ENCODE measurements around the gene SLC26A11. TPM values are rescaled to one million over a fixed set of nuclear protein-coding genes. Genes with fewer than 3 reads are reported as not detected.

The SLC26A11 gene
- total RNA-seq, 4 donors from 2014 or later: 25.1 to 65.3 (median 31.7) TPM

- Histone ChIP-seq H3K4me1 (no peaks in the 10 kb centered on the region), H3K4me3 (replicated peaks in 1 of 3) (no peak overlapping the region), H3K27ac (no peak overlapping the region), H3K36me3 (peaks cover 27 to 28% of the 10 kb centered on the region in 2 donors), H3K9me3 (no peaks in the 10 kb centered on the region), H3K27me3 (no peaks in the 10 kb centered on the region)
- TF ChIP-seq POLR2A (IDR thresholded peaks at IDR 0.05) (no peak), CTCF (IDR thresholded peaks at IDR 0.05) (no peak)
- intact Hi-C loops (cut with DNase I): no loop called here
- no peak for DNase-seq
- WGBS, 2 donors: 100% methylated on average over 2 to 4 of the region's 17 CpGs
Measured at GRCh38 chr17:80213643-80213975, 6.6 kb upstream of the SLC26A11 start.

- Histone ChIP-seq H3K4me1 (peaks cover under 1 to 1% of the 10 kb centered on the region in 2 donors), H3K27me3 (no peaks in the 10 kb centered on the region), H3K9me3 (no peaks in the 10 kb centered on the region), H3K27ac (no peak overlapping the region), H3K4me3 (replicated peaks in 1 of 3) (no peak overlapping the region), H3K36me3 (peaks cover 23 to 28% of the 10 kb centered on the region in 2 donors)
- no peak for TF ChIP-seq POLR2A (IDR thresholded peaks at IDR 0.05)
- TF ChIP-seq CTCF (IDR thresholded peaks at IDR 0.05): no peak
- WGBS, 2 donors: 94 to 95% methylated on average over 33 to 37 of the region's 48 CpGs
- no peak for DNase-seq
- intact Hi-C loops (cut with DNase I): no loop called here
Measured at GRCh38 chr17:80214012-80214877, 6.0 kb upstream of the SLC26A11 start.

- Histone ChIP-seq H3K27me3 (no peaks in the 10 kb centered on the region), H3K27ac (no peak overlapping the region), H3K4me3 (replicated peaks in 1 of 3) (no peak overlapping the region), H3K36me3 (peaks cover 22 to 28% of the 10 kb centered on the region in 2 donors), H3K4me1 (peaks cover 6 to 7% of the 10 kb centered on the region in 2 donors), H3K9me3 (no peaks in the 10 kb centered on the region)
- WGBS, 2 donors: 95% methylated on average over 8 of the region's 17 CpGs; no CpG with 5 or more reads in 1 of the 2 donors
- intact Hi-C loops (cut with DNase I): loop anchor here (5.0 kb wide), 1 partner anchor 68 kb away; the partner anchor contains the start of gene EIF4A3
- TF ChIP-seq POLR2A (IDR thresholded peaks at IDR 0.05): no peak
- no peak for TF ChIP-seq CTCF (IDR thresholded peaks at IDR 0.05)
- no peak for DNase-seq
Measured at GRCh38 chr17:80214878-80215210, 5.4 kb upstream of the SLC26A11 start.

GRCh38 chr17:80216473-80217456 is 3.5 kb upstream of the SLC26A11 start:
- no peak for TF ChIP-seq POLR2A (IDR thresholded peaks at IDR 0.05)
- no peak for TF ChIP-seq CTCF (IDR thresholded peaks at IDR 0.05)
- H3K9me3 ChIP-seq: no peaks in the 10 kb centered on the region
- intact Hi-C loops (cut with DNase I): loop anchor here (5.0 kb wide), 1 partner anchor 69 kb away; the partner anchor contains the start of gene EIF4A3
- 95% methylated on average over 40 of the region's 40 CpGs for WGBS, 2 donors
- peaks cover 14 to 16% of the 10 kb centered on the region in 2 donors for H3K4me1 ChIP-seq
- no peak for DNase-seq
- peaks cover 3 to 14% of the 10 kb centered on the region in 2 donors for H3K36me3 ChIP-seq
- H3K4me3 ChIP-seq (replicated peaks in 1 of 3): no peak overlapping the region
- no peaks in the 10 kb centered on the region for H3K27me3 ChIP-seq
- no peak overlapping the region for H3K27ac ChIP-seq

All from thyroid gland (tissue), 4 donors.